ENCODE data around the gene MICALL2. TPM values are rescaled to one million over a fixed set of nuclear protein-coding genes. Genes with fewer than 3 reads are reported as not detected.

MICALL2 gene
- total RNA-seq, 1 donor from 2014 or later = 1.8 TPM

GRCh38 chr7:1434165-1434718 is 25.0 kb downstream of the MICALL2 start:
- no peak for DNase-seq
- Mint-ChIP-seq H3K36me3 (ENCODE audit: low read depth) (no peaks in the 10 kb centered on the region), H3K27me3 (peaks cover 2% of the 10 kb centered on the region), H3K4me1 (peaks cover 2% of the 10 kb centered on the region), H3K4me3 (no peak overlapping the region), H3K27ac (no peak overlapping the region), H3K9me3 (no peaks in the 10 kb centered on the region)
- intact Hi-C loops (cut with micrococcal nuclease) = loop anchor here (5.0 kb wide), 1 partner anchor 187 kb away; no protein-coding TSS in a partner anchor

- Mint-ChIP-seq H3K27ac (no peak overlapping the region), H3K36me3 (ENCODE audit: low read depth) (no peaks in the 10 kb centered on the region), H3K27me3 (peaks cover 2% of the 10 kb centered on the region), H3K4me3 (no peak overlapping the region), H3K9me3 (no peaks in the 10 kb centered on the region), H3K4me1 (peaks cover 2% of the 10 kb centered on the region)
- intact Hi-C loops (cut with micrococcal nuclease) = loop anchor here (5.0 kb wide), 1 partner anchor 186 kb away; no protein-coding TSS in a partner anchor
- DNase-seq = no peak
Measured at GRCh38 chr7:1433128-1433920, 25.9 kb downstream of the MICALL2 start.

DNA sequence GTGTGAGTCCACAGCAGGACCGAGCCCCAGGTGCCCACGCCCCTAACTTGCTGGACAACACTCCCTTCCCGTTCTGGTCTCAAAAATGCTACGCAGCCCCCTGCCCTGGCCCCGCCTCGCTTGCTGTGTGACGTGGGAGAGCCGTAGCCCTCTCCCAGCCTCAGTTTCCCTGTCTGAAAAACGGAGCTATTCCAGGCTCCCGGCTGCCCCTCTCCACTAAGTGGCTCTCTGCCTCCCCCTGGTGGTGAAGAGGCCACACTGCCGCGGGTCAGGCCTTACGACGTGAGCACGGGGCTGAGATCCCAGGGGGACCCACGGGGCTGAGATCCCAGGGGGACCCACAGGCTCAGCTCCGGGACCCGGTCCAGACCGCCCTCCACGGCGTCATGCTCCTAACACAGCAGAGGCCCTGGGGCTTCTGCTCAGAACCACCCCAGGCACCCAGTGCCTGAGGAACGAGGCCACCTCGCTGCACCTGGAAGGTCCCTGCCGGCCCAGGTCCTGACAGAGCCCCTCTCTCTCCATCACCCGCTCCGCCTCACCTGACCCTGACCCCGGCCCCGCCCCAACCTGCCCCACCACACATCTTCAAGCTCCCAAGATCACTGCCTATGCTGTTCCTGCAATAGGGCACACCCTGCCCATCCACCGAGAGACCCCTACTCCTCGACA is 26.7 kb downstream of the MICALL2 start:
- no peaks in the 10 kb centered on the region for H3K9me3 Mint-ChIP-seq
- H3K4me3 Mint-ChIP-seq = no peak overlapping the region
- no peak overlapping the region for H3K27ac Mint-ChIP-seq
- intact Hi-C loops (cut with micrococcal nuclease) = loop anchor here (1.0 to 5.0 kb wide), 3 partner anchors 15 to 207 kb away; no protein-coding TSS in a partner anchor
- H3K27me3 Mint-ChIP-seq = peaks cover 2% of the 10 kb centered on the region
- H3K4me1 Mint-ChIP-seq = peaks cover 2% of the 10 kb centered on the region
- DNase-seq = peak; percentile 94
- no peaks in the 10 kb centered on the region for H3K36me3 Mint-ChIP-seq (ENCODE audit: low read depth)

DNA sequence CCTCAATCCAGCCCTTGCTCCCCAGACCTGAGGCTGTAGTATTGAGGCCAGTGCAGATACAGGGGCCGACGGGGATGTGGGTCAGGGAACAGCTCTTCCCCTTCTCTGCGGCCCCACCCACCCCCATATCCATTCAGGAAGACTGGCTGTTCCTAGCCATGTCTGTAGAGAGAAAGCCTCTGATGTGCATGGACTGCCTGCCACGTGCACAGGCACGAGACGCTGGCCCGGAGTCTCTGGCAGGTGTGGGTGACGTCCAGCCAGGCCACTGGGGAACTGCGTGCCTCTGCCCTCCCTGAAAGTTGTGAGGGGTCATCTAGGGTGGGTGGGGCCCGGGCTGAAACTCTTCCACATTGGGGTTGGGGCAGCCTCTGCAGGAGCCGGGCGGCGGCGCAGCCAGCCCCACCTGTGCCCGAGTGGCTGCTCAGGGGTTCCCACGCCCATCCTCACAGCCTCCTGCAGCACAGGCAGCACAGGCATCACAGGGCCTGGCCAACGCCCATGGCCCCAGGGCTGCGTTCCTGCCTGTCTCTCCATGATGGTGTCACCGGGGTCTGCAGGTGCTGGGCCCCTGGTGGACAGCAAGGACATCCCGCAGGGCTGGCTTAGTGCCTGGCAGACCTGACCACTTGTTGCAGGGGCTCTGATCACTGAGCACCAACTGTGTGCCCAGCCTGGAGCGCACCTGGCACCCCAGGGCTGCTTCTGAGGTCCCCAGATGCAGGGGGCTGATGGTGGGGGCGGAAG is 27.5 kb downstream of the MICALL2 start:
- H3K36me3 Mint-ChIP-seq (ENCODE audit: low read depth) = no peaks in the 10 kb centered on the region
- peaks cover 2% of the 10 kb centered on the region for H3K4me1 Mint-ChIP-seq
- no peak overlapping the region for H3K27ac Mint-ChIP-seq
- H3K9me3 Mint-ChIP-seq = no peaks in the 10 kb centered on the region
- DNase-seq = no peak
- peaks cover 2% of the 10 kb centered on the region for H3K27me3 Mint-ChIP-seq
- no peak overlapping the region for H3K4me3 Mint-ChIP-seq
- intact Hi-C loops (cut with micrococcal nuclease) = loop anchor here (1.0 to 5.0 kb wide), 3 partner anchors 15 to 207 kb away; no protein-coding TSS in a partner anchor

GRCh38 chr7:1431226-1431625 is 28.0 kb downstream of the MICALL2 start:
- Mint-ChIP-seq H3K9me3 (no peaks in the 10 kb centered on the region), H3K36me3 (ENCODE audit: low read depth) (no peaks in the 10 kb centered on the region), H3K4me3 (no peak overlapping the region), H3K4me1 (peaks cover 2% of the 10 kb centered on the region), H3K27ac (no peak overlapping the region), H3K27me3 (peaks cover 2% of the 10 kb centered on the region)
- intact Hi-C loops (cut with micrococcal nuclease) = loop anchor here (5.0 kb wide), 1 partner anchor 184 kb away; no protein-coding TSS in a partner anchor
- DNase-seq = no peak

DNA sequence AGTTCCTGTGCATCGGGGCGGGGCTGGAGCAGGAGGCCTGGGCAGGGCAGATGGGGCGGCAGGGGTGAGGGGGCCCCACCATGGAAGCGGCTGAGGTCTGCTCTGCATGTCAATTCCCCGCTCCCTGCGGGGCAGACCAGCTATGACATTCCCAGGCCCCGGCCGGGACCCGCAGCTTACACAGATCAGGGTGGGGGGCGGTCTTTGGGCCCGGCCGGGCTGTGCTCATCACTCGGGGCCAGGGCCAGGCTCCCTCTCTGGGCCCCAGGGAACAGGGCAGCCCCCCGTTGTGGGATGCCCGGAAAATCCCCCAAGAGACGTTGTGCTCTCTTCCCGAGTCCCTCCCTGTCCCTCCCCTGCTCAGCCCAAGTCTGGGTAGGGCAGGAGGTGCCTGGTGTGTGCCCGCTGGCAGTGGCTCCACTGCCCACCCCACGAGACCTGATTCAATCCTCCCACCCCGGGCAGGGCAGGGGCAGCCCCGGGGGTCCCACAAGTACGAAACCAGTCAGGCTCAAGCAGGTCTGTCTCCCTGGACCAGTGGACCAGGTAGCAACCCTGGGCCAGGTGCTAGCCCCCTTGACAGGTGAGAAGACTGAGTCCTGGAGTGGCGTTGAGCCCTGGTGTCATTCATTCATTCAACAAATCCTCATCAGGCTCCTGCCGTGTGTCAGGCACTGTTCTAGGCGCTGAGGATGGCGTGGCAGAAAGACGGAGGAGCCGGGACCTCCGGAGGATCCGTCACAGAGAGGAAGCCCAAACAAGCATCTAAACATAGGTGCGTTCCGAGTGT is 29.0 kb downstream of the MICALL2 start:
- intact Hi-C loops (cut with micrococcal nuclease) = loop anchor here (5.0 kb wide), 1 partner anchor 183 kb away; no protein-coding TSS in a partner anchor
- Mint-ChIP-seq H3K4me1 (peaks cover 2% of the 10 kb centered on the region), H3K4me3 (no peak overlapping the region), H3K27me3 (peaks cover 2% of the 10 kb centered on the region), H3K27ac (no peak overlapping the region), H3K36me3 (ENCODE audit: low read depth) (no peaks in the 10 kb centered on the region), H3K9me3 (no peaks in the 10 kb centered on the region)
- DNase-seq = no peak

- H3K4me1 Mint-ChIP-seq = peaks cover 2% of the 10 kb centered on the region
- H3K27ac Mint-ChIP-seq = no peak overlapping the region
- H3K27me3 Mint-ChIP-seq = peaks cover 6% of the 10 kb centered on the region
- H3K4me3 Mint-ChIP-seq = no peak overlapping the region
- intact Hi-C loops (cut with micrococcal nuclease) = no loop called here
- no peaks in the 10 kb centered on the region for H3K36me3 Mint-ChIP-seq (ENCODE audit: low read depth)
- no peaks in the 10 kb centered on the region for H3K9me3 Mint-ChIP-seq
- no peak for DNase-seq
Measured at GRCh38 chr7:1428941-1429501, 30.2 kb downstream of the MICALL2 start.

DNA sequence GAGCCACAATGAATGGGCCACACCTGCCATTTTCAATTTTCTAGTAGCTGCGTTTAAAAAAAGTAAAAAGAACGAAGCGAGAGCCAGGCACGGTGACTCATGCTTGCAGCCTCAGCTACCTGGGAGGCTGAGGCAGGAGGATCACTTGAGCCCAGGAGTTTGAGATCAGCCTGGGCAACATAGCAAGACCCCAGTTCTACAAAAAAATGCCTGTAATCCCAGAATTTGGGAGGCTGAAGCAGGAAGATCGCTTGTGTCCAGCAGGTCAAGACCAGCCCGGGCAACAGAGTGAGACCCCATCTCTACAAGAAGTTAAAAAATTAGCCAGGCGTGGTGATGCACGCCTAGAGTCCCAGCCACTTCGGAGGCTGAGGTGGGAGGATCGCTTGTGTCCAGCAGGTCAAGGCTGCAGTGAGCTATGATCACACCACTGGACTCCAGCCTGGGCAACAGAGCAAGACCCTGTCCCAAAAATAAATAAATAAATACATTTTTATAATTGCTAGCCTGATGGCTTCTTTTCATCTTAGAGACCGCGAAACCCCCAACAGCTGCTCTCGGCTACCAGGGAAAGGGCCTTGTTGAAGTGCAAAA is 32.1 kb downstream of the MICALL2 start:
- Mint-ChIP-seq H3K36me3 (ENCODE audit: low read depth) (no peaks in the 10 kb centered on the region), H3K27me3 (peaks cover 16% of the 10 kb centered on the region), H3K4me1 (peaks cover 2% of the 10 kb centered on the region), H3K9me3 (no peaks in the 10 kb centered on the region), H3K27ac (no peak overlapping the region), H3K4me3 (no peak overlapping the region)
- intact Hi-C loops (cut with micrococcal nuclease) = no loop called here
- DNase-seq = no peak

- H3K4me1 Mint-ChIP-seq = peaks cover 2% of the 10 kb centered on the region
- H3K27me3 Mint-ChIP-seq = peaks cover 16% of the 10 kb centered on the region
- H3K36me3 Mint-ChIP-seq (ENCODE audit: low read depth) = no peaks in the 10 kb centered on the region
- intact Hi-C loops (cut with micrococcal nuclease) = no loop called here
- no peak overlapping the region for H3K4me3 Mint-ChIP-seq
- no peak for DNase-seq
- no peak overlapping the region for H3K27ac Mint-ChIP-seq
- no peaks in the 10 kb centered on the region for H3K9me3 Mint-ChIP-seq
Measured at GRCh38 chr7:1426474-1426873, 32.8 kb downstream of the MICALL2 start.

GRCh38 chr7:1425292-1426136 is 33.8 kb downstream of the MICALL2 start:
- H3K36me3 Mint-ChIP-seq (ENCODE audit: low read depth) = no peaks in the 10 kb centered on the region
- H3K9me3 Mint-ChIP-seq = no peaks in the 10 kb centered on the region
- no peak for DNase-seq
- peaks cover 16% of the 10 kb centered on the region for H3K27me3 Mint-ChIP-seq
- intact Hi-C loops (cut with micrococcal nuclease) = no loop called here
- H3K4me1 Mint-ChIP-seq = peaks cover 2% of the 10 kb centered on the region
- no peak overlapping the region for H3K27ac Mint-ChIP-seq
- H3K4me3 Mint-ChIP-seq = no peak overlapping the region

- H3K9me3 Mint-ChIP-seq = no peaks in the 10 kb centered on the region
- H3K27me3 Mint-ChIP-seq = peaks cover 16% of the 10 kb centered on the region
- DNase-seq = no peak
- no peaks in the 10 kb centered on the region for H3K36me3 Mint-ChIP-seq (ENCODE audit: low read depth)
- no peak overlapping the region for H3K4me3 Mint-ChIP-seq
- no peak overlapping the region for H3K27ac Mint-ChIP-seq
- intact Hi-C loops (cut with micrococcal nuclease) = no loop called here
- peaks cover 3% of the 10 kb centered on the region for H3K4me1 Mint-ChIP-seq
Measured at GRCh38 chr7:1424041-1424440, 35.2 kb downstream of the MICALL2 start.
